ENCODE data around the gene FAM83G.

DNA sequence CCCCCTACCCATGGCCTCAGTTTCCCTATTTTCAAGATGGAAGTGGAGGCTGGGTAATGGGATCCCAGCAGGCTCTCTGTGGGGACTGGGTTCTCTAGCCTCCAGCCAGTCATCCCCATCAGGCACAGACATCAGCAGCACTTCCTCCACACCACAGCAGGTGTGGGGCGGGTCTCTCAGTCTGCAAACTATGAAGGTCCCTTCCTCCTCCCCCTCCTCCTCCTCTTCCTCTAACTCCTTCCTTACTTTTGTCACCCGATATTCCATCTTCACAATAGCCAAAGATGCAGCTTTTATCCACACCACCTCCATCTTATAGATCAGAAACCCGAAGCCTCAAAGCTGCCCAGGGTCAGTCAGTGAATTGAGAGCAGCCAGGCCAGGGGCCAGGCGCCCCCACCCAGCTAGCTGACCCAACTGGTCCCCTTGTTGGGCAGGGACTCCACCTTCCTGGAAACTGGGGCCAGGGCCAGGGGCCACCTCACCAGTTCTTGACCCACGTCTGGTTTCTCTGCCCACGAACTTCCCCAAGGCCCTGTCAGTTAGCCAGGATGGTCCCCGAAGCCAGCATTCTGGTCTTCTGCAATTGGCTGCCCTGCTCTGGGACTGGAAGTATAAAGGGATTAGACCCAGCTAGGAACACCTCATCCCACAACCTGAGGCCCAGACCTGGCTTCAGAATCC lies 2.5 kb downstream of the FAM83G start:
- TF ChIP-seq EZH2phosphoT487 (IDR thresholded peaks at IDR 0.05; ENCODE audit: borderline replicate concordance, low read length) = no peak
- TF ChIP-seq, protein P1, sequence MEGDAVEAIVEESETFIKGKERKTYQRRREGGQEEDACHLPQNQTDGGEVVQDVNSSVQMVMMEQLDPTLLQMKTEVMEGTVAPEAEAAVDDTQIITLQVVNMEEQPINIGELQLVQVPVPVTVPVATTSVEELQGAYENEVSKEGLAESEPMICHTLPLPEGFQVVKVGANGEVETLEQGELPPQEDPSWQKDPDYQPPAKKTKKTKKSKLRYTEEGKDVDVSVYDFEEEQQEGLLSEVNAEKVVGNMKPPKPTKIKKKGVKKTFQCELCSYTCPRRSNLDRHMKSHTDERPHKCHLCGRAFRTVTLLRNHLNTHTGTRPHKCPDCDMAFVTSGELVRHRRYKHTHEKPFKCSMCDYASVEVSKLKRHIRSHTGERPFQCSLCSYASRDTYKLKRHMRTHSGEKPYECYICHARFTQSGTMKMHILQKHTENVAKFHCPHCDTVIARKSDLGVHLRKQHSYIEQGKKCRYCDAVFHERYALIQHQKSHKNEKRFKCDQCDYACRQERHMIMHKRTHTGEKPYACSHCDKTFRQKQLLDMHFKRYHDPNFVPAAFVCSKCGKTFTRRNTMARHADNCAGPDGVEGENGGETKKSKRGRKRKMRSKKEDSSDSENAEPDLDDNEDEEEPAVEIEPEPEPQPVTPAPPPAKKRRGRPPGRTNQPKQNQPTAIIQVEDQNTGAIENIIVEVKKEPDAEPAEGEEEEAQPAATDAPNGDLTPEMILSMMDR (IDR thresholded peaks at IDR 0.05; ENCODE audit: low read depth, low read length, poor library complexity, severe bottlenecking) = no peak

All from DOHH2 (cell line).